H1 (cell line): Measurements from ENCODE around the gene MYOZ2.

Source experiments
- ATF3 ChIP-seq: IDR thresholded peaks from 2 replicates; pipeline ENCODE4 v1.6.1; 2011; ENCODE audit warnings: low read depth, mild to moderate bottlenecking, low read length; ENCODE audit not compliant: insufficient read depth
- BCL11A ChIP-seq, 2 experiments: IDR thresholded peaks; one replicate each; pipeline ENCODE4 v1.6.1; 2011; ENCODE audit warnings: low read depth in 2 of 2, low read length in 2 of 2, mild to moderate bottlenecking in 2 of 2
- CHD2 ChIP-seq: IDR thresholded peaks from 2 replicates; pipeline ENCODE4 v1.6.1; 2012; ENCODE audit warnings: low read length, improper control_type of control experiment
- CREB1 ChIP-seq: IDR thresholded peaks from 2 replicates; pipeline ENCODE4 v1.6.1; 2012; ENCODE audit warnings: inconsistent platforms
- MAFK ChIP-seq: IDR thresholded peaks from 2 replicates; pipeline ENCODE4 v1.6.1; 2012; ENCODE audit warnings: low read depth, mild to moderate bottlenecking, improper control_type of control experiment, low read length
- TF ChIP-seq, protein P1 (sequence below): IDR thresholded peaks from 2 replicates; pipeline ENCODE4 v1.6.1; 2012; ENCODE audit warnings: inconsistent platforms
- TF ChIP-seq, protein P2 (sequence below): IDR thresholded peaks from 2 replicates; pipeline ENCODE4 v1.6.1; 2012; ENCODE audit warnings: low read length, inconsistent platforms
- TF ChIP-seq, protein P3 (sequence below), 3 experiments: IDR thresholded peaks; 1 replicate in 2 of 3; 2 replicates in 1 of 3; pipeline versions ENCODE4 v1.5.1 to v1.6.1; 2011; ENCODE audit warnings: low read length in 3 of 3, mild to moderate bottlenecking in 3 of 3, inconsistent platforms in 2 of 3, low read depth in 1 of 3, moderate library complexity in 1 of 3; ENCODE audit not compliant: insufficient read depth in 1 of 3; ENCODE audit errors: control extremely low read depth in 1 of 3

DNA sequence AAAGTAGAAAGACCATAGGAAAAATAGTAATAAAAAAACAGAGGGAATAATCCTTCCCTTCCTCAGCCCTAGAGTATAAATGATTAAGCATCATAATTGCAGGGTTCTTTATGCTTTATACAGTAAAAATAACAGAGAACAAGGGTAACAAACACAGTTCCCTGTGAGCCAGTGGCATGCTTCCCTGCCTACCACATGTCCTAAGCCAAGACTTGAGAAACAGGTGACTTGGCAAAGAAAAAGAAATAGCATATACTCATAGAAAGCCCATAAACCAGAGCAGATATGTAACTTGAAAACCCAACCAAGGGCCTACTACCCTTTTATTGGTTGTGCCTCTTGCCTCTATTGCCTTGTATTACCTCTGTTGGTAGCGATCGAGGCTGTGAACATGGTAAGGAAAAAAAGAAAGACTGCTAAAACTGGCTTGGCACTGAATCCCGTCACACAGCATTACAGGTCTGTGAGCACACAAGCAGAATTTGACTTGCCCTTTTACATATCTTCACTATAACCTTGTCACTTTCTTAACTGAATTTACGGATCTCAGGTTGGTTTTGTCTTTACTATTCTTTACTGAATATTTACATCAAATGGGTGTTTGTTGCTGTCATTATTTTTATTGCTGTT lies 30.9 kb upstream of the MYOZ2 start:
- TF ChIP-seq, protein P1, sequence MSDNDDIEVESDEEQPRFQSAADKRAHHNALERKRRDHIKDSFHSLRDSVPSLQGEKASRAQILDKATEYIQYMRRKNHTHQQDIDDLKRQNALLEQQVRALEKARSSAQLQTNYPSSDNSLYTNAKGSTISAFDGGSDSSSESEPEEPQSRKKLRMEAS, result no peak
- TF ChIP-seq CREB1 (no peak), MAFK (no peak), CHD2 (no peak), BCL11A (IDR thresholded peaks at IDR 0.05; ENCODE audit: low read depth in 2 of 2, low read length in 2 of 2) (no peak), ATF3 (no peak)
- TF ChIP-seq, protein P2, sequence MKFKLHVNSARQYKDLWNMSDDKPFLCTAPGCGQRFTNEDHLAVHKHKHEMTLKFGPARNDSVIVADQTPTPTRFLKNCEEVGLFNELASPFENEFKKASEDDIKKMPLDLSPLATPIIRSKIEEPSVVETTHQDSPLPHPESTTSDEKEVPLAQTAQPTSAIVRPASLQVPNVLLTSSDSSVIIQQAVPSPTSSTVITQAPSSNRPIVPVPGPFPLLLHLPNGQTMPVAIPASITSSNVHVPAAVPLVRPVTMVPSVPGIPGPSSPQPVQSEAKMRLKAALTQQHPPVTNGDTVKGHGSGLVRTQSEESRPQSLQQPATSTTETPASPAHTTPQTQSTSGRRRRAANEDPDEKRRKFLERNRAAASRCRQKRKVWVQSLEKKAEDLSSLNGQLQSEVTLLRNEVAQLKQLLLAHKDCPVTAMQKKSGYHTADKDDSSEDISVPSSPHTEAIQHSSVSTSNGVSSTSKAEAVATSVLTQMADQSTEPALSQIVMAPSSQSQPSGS, result no peak
- TF ChIP-seq, protein P3, sequence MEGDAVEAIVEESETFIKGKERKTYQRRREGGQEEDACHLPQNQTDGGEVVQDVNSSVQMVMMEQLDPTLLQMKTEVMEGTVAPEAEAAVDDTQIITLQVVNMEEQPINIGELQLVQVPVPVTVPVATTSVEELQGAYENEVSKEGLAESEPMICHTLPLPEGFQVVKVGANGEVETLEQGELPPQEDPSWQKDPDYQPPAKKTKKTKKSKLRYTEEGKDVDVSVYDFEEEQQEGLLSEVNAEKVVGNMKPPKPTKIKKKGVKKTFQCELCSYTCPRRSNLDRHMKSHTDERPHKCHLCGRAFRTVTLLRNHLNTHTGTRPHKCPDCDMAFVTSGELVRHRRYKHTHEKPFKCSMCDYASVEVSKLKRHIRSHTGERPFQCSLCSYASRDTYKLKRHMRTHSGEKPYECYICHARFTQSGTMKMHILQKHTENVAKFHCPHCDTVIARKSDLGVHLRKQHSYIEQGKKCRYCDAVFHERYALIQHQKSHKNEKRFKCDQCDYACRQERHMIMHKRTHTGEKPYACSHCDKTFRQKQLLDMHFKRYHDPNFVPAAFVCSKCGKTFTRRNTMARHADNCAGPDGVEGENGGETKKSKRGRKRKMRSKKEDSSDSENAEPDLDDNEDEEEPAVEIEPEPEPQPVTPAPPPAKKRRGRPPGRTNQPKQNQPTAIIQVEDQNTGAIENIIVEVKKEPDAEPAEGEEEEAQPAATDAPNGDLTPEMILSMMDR (IDR thresholded peaks at IDR 0.05; ENCODE audit: control extremely low read depth in 1 of 3, insufficient read depth in 1 of 3, low read depth in 1 of 3, low read length in 3 of 3), result no peak
